Gastrocnemius medialis (tissue), 4 donors: ENCODE data around the gene ERMP1. TPM values are rescaled to one million over a fixed set of nuclear protein-coding genes. Genes with fewer than 3 reads are reported as not detected.
"Not testable (repeated sequence)": the region's sequence is repeated elsewhere in the genome, so short reads cannot be mapped to it uniquely, and the experiment has no call there.

Source experiments
- ATAC-seq, 2 donors: fragments of 150-250 bp; one replicate each; pipeline ENCODE4 v1.9.1; 2016
- DNase-seq, 2 donors: peaks; one replicate each; pipeline ENCODE4 v3.0.0-alpha.2; 2019
- H3K27ac ChIP-seq, 4 donors: fragments of 200-600 bp; sonication (generic); 1 replicate in 1 of 4; 2 replicates in 3 of 4; pipeline ENCODE4 v1.5.1; 2016 to 2018; ENCODE audit warnings: mild to moderate bottlenecking in 2 of 4, moderate library complexity in 1 of 4
- H3K27me3 ChIP-seq, 3 donors: fragments of 200-600 bp; sonication (generic) in 2 of 3; 1 replicate in 1 of 3; 2 replicates in 2 of 3; pipeline versions ENCODE4 v1.5.1 to v1.6.0; 2016 to 2019; ENCODE audit warnings: mild to moderate bottlenecking in 1 of 3, moderate library complexity in 1 of 3
- H3K36me3 ChIP-seq, 2 donors: fragments of 200-600 bp; sonication (generic) in 1 of 2; one replicate each; pipeline ENCODE4 v1.5.1; 2017 to 2018
- H3K4me1 ChIP-seq, 2 donors: fragments of 200-600 bp; sonication (generic) in 1 of 2; one replicate each; pipeline ENCODE4 v1.5.1; 2016 to 2017; ENCODE audit warnings: mild to moderate bottlenecking in 2 of 2
- H3K4me3 ChIP-seq, 4 donors: fragments of 200-600 bp; sonication (generic) in 3 of 4; 1 replicate in 1 of 4; 2 replicates in 3 of 4; pipeline ENCODE4 v1.5.1; 2016 to 2019; ENCODE audit warnings: mild to moderate bottlenecking in 2 of 4
- H3K9me3 ChIP-seq, 3 donors: fragments of 200-600 bp; sonication (generic) in 2 of 3; 1 replicate in 1 of 3; 2 replicates in 2 of 3; pipeline ENCODE4 v1.5.1; 2016 to 2019
- POLR2A ChIP-seq, 2 donors: fragments of 450-650 bp; IDR thresholded peaks; one replicate each; pipeline ENCODE4 v1.6.1; 2017; ENCODE audit warnings: antibody characterized with exemption in 2 of 2, mild to moderate bottlenecking in 2 of 2, moderate library complexity in 2 of 2
- in situ Hi-C, 4 donors: fragments of 200-750 bp; cut with MboI; loops; one replicate each; pipeline versions ENCODE4 v1.15.0 to v1.8.0; 2017; ENCODE audit warnings: low sequenced_read_pairs in 4 of 4
- intact Hi-C: fragments of 100-400 bp; cut with DNase I; formaldehyde crosslinking; loops from one replicate; pipeline ENCODE4 v1.15.1; 2023; ENCODE audit warnings: low total_unique reads
- total RNA-seq, 4 donors: library from RNA; depleted of rRNA; stranded (reverse); fragments of >200 nt; gene quantifications; one replicate each; pipeline versions ENCODE4 v1.1.0 to v1.2.3, GENCODE V29; 2016
- TF ChIP-seq, protein P1 (sequence below), 5 experiments: fragments of 450-650 bp in 3 of 5; fragments of 200-600 bp in 2 of 5; sonication (generic) in 2 of 5; IDR thresholded peaks in 4 of 5; conservative IDR thresholded peaks in 1 of 5; 1 replicate in 4 of 5; 2 replicates in 1 of 5; pipeline ENCODE4 v1.5.1; 2016 to 2019; ENCODE audit warnings: antibody characterized with exemption in 5 of 5, mild to moderate bottlenecking in 3 of 5, moderate library complexity in 3 of 5

ERMP1 gene
- total RNA-seq, 4 donors from 2014 or later, result 4.4 to 7.4 (median 6.3) TPM

GRCh38 chr9:5787220-5787619, 45.7 kb downstream of the ERMP1 start:
- Histone ChIP-seq H3K27me3 (no peaks in the 10 kb centered on the region), H3K4me3 (no peak overlapping the region), H3K27ac (no peak overlapping the region), H3K9me3 (no peaks in the 10 kb centered on the region), H3K36me3 (peaks cover 2 to 19% of the 10 kb centered on the region in 2 donors), H3K4me1 (peaks cover 0 to 19% of the 10 kb centered on the region in 2 donors)
- in situ Hi-C loops, result no loop called here
- TF ChIP-seq POLR2A (IDR thresholded peaks at IDR 0.05), result no peak
- TF ChIP-seq, protein P1, sequence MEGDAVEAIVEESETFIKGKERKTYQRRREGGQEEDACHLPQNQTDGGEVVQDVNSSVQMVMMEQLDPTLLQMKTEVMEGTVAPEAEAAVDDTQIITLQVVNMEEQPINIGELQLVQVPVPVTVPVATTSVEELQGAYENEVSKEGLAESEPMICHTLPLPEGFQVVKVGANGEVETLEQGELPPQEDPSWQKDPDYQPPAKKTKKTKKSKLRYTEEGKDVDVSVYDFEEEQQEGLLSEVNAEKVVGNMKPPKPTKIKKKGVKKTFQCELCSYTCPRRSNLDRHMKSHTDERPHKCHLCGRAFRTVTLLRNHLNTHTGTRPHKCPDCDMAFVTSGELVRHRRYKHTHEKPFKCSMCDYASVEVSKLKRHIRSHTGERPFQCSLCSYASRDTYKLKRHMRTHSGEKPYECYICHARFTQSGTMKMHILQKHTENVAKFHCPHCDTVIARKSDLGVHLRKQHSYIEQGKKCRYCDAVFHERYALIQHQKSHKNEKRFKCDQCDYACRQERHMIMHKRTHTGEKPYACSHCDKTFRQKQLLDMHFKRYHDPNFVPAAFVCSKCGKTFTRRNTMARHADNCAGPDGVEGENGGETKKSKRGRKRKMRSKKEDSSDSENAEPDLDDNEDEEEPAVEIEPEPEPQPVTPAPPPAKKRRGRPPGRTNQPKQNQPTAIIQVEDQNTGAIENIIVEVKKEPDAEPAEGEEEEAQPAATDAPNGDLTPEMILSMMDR (IDR thresholded peaks at IDR 0.05 in 4 of 5, conservative IDR thresholded peaks at IDR 0.05 in 1 of 5), result no peak
- intact Hi-C loops, result no loop called here
- no peak for DNase-seq
- ATAC-seq, result no peak

- H3K4me3 ChIP-seq, result no peak overlapping the region
- peaks cover 2 to 26% of the 10 kb centered on the region in 2 donors for H3K36me3 ChIP-seq
- in situ Hi-C loops, result no loop called here
Observed at GRCh38 chr9:5786370-5787127, 46.4 kb downstream of the ERMP1 start.

DNA sequence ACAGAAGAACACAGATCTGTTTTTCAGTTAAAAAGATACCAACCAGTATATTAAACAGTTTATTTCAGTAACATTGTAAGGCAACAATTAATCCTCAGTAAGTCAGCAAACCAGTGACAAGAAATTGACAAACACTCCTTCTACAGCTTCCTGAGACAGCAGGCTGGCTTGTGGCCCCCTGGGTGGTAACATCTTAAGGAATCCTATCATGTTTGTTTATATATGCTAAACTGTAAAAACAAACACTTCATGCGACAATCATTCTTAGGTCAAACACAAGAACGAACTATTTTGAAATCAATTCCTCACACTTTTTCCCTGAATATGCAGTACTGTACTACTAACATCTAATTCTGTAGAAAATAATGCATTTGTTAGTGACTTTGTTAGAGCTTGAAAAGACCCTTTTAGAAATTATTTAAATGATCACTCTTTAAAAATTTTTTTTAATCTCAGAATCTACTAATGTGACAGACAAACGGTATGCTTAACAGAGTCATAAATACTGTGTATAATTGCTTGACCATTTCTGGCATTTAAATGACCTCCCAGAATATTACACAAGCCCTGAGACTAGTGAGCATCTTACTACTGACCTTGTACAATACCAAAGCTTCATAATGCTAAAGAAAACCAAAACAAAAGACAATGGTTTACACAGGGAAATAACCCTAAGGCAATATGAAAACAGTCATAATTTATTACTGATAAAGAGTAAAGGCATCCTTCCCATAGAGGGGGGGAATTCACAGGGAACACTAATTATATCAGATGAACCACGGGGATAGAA, 48.2 kb downstream of the ERMP1 start:
- peaks cover 2 to 36% of the 10 kb centered on the region in 2 donors for H3K36me3 ChIP-seq
- H3K27me3 ChIP-seq, result no peaks in the 10 kb centered on the region
- H3K27ac ChIP-seq, result peak overlapping the region in 3 of 4 donors; percentile 8 to 58 (median 50)
- no peak for TF ChIP-seq POLR2A (IDR thresholded peaks at IDR 0.05)
- TF ChIP-seq, protein P1 (IDR thresholded peaks at IDR 0.05 in 4 of 5, conservative IDR thresholded peaks at IDR 0.05 in 1 of 5), result no peak
- H3K4me3 ChIP-seq, result no peak overlapping the region
- no peaks in the 10 kb centered on the region for H3K9me3 ChIP-seq
- peak in 1 of 2 donors; percentile 19 for ATAC-seq
- no peak for DNase-seq
- in situ Hi-C loops, result no loop called here
- peaks cover 0 to 12% of the 10 kb centered on the region in 2 donors for H3K4me1 ChIP-seq
- intact Hi-C loops, result no loop called here

More at GRCh38 chr9:5786370-5787127, 46.4 kb downstream of the ERMP1 start:
- no peaks in the 10 kb centered on the region for H3K9me3 ChIP-seq
- no peaks in the 10 kb centered on the region for H3K27me3 ChIP-seq
- no peak overlapping the region for H3K27ac ChIP-seq
- peaks cover 0 to 19% of the 10 kb centered on the region in 2 donors for H3K4me1 ChIP-seq
- ATAC-seq (no peak), DNase-seq (no peak)
- intact Hi-C loops, result no loop called here
- TF ChIP-seq, protein P1 (IDR thresholded peaks at IDR 0.05 in 4 of 5, conservative IDR thresholded peaks at IDR 0.05 in 1 of 5), result no peak
- TF ChIP-seq POLR2A (IDR thresholded peaks at IDR 0.05), result no peak

GRCh38 chr9:5783982-5784381, 48.9 kb downstream of the ERMP1 start:
- TF ChIP-seq POLR2A (IDR thresholded peaks at IDR 0.05), result no peak
- TF ChIP-seq, protein P1 (IDR thresholded peaks at IDR 0.05 in 4 of 5, conservative IDR thresholded peaks at IDR 0.05 in 1 of 5), result no peak
- Histone ChIP-seq H3K4me1 (peaks cover 0 to 12% of the 10 kb centered on the region in 2 donors), H3K36me3 (peaks cover 2 to 43% of the 10 kb centered on the region in 2 donors), H3K27ac (peak overlapping the region in 3 of 4 donors; percentile 8 to 58 (median 50)), H3K9me3 (no peaks in the 10 kb centered on the region), H3K4me3 (no peak overlapping the region), H3K27me3 (no peaks in the 10 kb centered on the region)
- ATAC-seq, result peak in 1 of 2 donors; percentile 68
- DNase-seq, result no peak
- intact Hi-C loops (no loop called here), in situ Hi-C loops (no loop called here)

GRCh38 chr9:5783420-5783819, 49.5 kb downstream of the ERMP1 start:
- H3K27ac ChIP-seq, H3K27me3 ChIP-seq, H3K4me3 ChIP-seq, in situ Hi-C loops, H3K9me3 ChIP-seq, DNase-seq, intact Hi-C loops, ATAC-seq: not testable (repeated sequence)
- Histone ChIP-seq H3K4me1 (peaks cover 0 to 12% of the 10 kb centered on the region in 2 donors), H3K36me3 (peaks cover 2 to 49% of the 10 kb centered on the region in 2 donors)

DNA sequence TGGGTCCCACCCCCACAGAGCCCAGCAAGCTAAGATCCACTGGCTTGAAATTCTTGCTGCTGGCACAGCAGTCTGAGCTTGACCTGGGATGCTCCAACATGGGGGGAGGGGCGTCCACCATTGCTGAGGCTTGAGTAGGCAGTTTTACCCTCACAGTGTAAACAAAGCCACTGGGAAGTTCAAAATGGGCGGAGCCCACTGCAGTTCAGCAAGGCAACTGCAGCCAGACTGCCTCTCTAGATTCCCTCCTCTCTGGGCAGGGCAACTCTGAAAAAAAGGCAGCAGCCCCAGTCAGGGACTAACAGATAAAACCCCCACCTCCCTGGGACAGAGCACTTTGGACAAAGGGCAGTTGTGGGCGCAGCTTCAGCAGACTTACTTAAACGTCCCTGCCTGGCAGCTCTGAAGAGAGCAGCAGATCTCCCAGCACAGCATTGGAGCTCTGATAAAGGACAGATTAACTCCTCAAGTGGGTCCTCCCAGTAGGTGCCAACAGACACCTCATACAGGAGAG, 53.2 kb downstream of the ERMP1 start:
- DNase-seq, intact Hi-C loops, H3K9me3 ChIP-seq, H3K27ac ChIP-seq, in situ Hi-C loops, H3K4me3 ChIP-seq, H3K27me3 ChIP-seq, ATAC-seq: not testable (repeated sequence)
- peaks cover 0 to 71% of the 10 kb centered on the region in 2 donors for H3K36me3 ChIP-seq
- peaks cover 0 to 12% of the 10 kb centered on the region in 2 donors for H3K4me1 ChIP-seq
